Fibroblast of skin of back (primary cell): Measurements from ENCODE around the gene SPAG5.
"Not testable (repeated sequence)": the region's sequence is repeated elsewhere in the genome, so short reads cannot be mapped to it uniquely, and the experiment has no call there.

ENCODE experiments used
- DNase-seq: peaks from one replicate; pipeline ENCODE4 v3.0.0-alpha.2; 2013

Gene SPAG5

GRCh38 chr17:28604031-28604430 lies 5.2 kb upstream of the SPAG5 start:
- DNase-seq, result not testable (repeated sequence)

- DNase-seq, result peak; percentile 88
These were observed 723 bp upstream of the SPAG5 start for GRCh38 chr17:28599311-28600184.

GRCh38 chr17:28598389-28598788 lies 436 bp downstream of the SPAG5 start:
- DNase-seq, result no peak

- DNase-seq, result no peak
These were observed 1.0 kb downstream of the SPAG5 start for GRCh38 chr17:28597606-28598383.

- no peak for DNase-seq
These were observed 6.6 kb downstream of the SPAG5 start for GRCh38 chr17:28592260-28592659.

- no peak for DNase-seq
These were observed 13.0 kb downstream of the SPAG5 start for GRCh38 chr17:28585851-28586250.

- no peak for DNase-seq
These were observed 14.4 kb downstream of the SPAG5 start for GRCh38 chr17:28584434-28584833.

- no peak for DNase-seq
These were observed 16.3 kb downstream of the SPAG5 start for GRCh38 chr17:28582513-28582912.

- no peak for DNase-seq
These were observed 17.9 kb downstream of the SPAG5 start for GRCh38 chr17:28580959-28581358.

- no peak for DNase-seq
These were observed 19.3 kb downstream of the SPAG5 start for GRCh38 chr17:28579526-28579925.

- no peak for DNase-seq
These were observed 20.3 kb downstream of the SPAG5 start for GRCh38 chr17:28578246-28579195.

GRCh38 chr17:28577466-28577824 lies 21.4 kb downstream of the SPAG5 start:
- no peak for DNase-seq

- DNase-seq, result peak; percentile 90
These were observed 21.9 kb downstream of the SPAG5 start, which contains the start of gene ALDOC for GRCh38 chr17:28576758-28577465. TSS of gene ALDOC (minus strand) at chr17:28576895. CDS start at chr17:28575532, 1,363 bp downstream.

- DNase-seq, result not testable (repeated sequence)
These were observed 22.8 kb downstream of the SPAG5 start for GRCh38 chr17:28576016-28576415.

GRCh38 chr17:28575126-28575795 lies 23.6 kb downstream of the SPAG5 start:
- no peak for DNase-seq

GRCh38 chr17:28574526-28574925 lies 24.3 kb downstream of the SPAG5 start:
- no peak for DNase-seq

GRCh38 chr17:28573966-28574480 lies 24.8 kb downstream of the SPAG5 start:
- DNase-seq, result no peak

GRCh38 chr17:28573521-28573920 lies 25.3 kb downstream of the SPAG5 start:
- DNase-seq, result no peak

- DNase-seq, result peak; percentile 58
These were observed 25.8 kb downstream of the SPAG5 start for GRCh38 chr17:28573040-28573380.

- no peak for DNase-seq
These were observed 26.4 kb downstream of the SPAG5 start for GRCh38 chr17:28572259-28573039.
